Prostate gland (tissue), 2 donors: ENCODE results near the gene C2CD4C.

ENCODE experiments used
- CTCF ChIP-seq, 4 experiments: fragments of 200-600 bp in 2 of 4; fragments of 450-650 bp in 2 of 4; sonication (generic) in 2 of 4; IDR thresholded peaks; 1 replicate in 3 of 4; 2 replicates in 1 of 4; pipeline ENCODE4 v1.5.1; 2016 to 2019; ENCODE audit warnings: antibody characterized with exemption in 4 of 4, mild to moderate bottlenecking in 2 of 4, moderate library complexity in 2 of 4
- POLR2A ChIP-seq: fragments of 450-650 bp; IDR thresholded peaks from one replicate; pipeline ENCODE4 v1.6.1; 2016; ENCODE audit warnings: antibody characterized with exemption, mild to moderate bottlenecking

GRCh38 chr19:407511-408440 lies 1.2 kb downstream of the C2CD4C start:
- no peak for TF ChIP-seq POLR2A
- TF ChIP-seq CTCF (IDR thresholded peaks at IDR 0.05): no peak
